ENCODE measurements around the gene NTN4.
"Not testable (repeated sequence)": the region's sequence is repeated elsewhere in the genome, so short reads cannot be mapped to it uniquely, and the experiment has no call there.

Gene NTN4

DNA sequence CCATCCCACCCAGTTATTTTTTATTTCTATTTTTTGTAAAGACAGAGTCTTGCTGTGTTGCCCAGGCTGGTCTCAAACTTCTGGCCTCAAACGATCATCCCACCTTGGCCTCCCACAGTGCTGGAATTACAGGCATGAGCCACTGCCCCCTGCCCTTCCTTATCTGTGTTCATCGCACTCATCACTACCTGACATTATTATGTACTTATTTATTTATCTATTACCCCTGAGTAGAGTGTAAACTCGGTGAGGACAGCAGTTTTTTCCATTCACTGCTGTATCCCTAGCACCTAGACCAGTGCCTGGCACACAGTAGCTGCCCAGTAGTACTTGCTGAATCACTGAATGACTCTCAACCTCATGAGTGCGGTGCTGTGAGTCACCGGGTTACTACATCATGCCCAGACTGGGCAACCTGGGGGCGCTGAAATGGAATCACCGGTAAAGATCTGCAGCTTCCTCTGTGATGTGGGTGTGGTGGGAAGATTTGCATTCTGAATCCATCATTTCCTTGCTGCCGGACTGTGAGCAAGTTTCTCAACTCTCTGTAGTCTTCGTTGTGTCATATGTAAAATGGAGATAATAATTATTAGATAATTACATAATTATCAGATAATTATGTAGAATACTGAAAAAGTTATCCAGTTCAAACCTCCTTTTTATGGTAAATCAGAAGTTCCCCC lies 157.4 kb downstream of the NTN4 start:
- no peak overlapping the region for H3K4me3 ChIP-seq (ENCODE audit: low read length)
- no peak for TF ChIP-seq ZNF274 (IDR thresholded peaks at IDR 0.05; ENCODE audit: low read depth, low read length)

DNA sequence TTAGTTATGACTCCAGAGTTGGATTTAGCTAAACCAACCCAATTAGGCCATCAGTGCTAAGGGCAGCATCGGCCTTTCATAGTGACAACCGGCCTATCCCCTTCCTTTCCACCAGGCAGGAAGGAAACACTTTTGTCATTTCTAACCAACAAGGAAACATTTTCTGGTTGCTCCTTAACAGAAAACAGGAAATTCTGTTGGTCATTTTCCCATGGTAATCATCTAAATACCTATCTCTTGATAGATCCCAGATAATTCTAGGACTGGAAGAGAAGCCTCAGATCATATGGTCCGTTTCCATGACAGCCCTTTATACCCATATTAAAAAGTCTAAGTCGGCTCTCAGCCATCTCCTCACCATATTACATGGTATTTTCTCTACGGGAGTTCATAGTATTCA lies 160.1 kb downstream of the NTN4 start:
- TF ChIP-seq ZNF274 (IDR thresholded peaks at IDR 0.05; ENCODE audit: low read depth, low read length) = no peak
- H3K4me3 ChIP-seq (ENCODE audit: low read length) = no peak overlapping the region

DNA sequence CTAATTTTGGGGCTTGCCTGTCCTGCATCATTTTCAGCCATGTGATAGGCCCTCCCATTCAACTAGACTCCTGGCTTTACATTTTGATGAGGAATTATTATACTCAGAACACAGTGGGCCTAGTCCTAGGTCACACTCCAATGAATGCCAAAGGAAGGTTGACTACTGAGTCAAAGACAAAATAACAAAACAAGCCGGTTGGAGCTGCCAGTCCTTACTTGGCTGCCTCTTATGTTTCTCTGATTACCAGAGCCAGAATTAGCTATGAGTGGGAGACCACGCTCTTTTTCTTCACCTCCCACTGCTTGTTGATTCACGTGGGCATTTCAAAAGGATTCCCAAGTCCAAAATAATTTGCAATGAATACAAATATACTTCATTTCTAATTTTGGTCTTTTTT lies 161.2 kb downstream of the NTN4 start:
- H3K4me3 ChIP-seq (ENCODE audit: low read length) = no peak overlapping the region
- TF ChIP-seq ZNF274 (IDR thresholded peaks at IDR 0.05; ENCODE audit: low read depth, low read length) = no peak

DNA sequence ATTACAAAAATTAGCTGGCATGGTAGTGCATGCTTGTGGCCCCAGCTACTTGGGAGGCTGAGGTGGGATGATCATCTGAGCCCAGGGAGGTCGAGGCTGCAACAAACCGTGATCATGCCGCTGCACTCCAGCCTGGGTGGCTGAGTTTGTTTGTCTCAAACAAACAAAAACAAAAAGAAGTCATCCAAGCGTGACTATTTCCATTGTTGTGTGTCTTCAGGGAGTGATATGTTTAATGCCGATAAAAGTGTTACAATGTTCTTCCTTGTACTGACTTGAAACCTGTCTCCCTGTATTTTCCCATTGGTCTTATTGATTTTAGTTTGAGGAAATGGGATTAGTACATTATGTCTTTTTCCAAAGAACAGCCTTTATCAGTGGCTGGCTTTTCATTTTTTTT lies 163.7 kb downstream of the NTN4 start:
- no peak overlapping the region for H3K4me3 ChIP-seq (ENCODE audit: low read length)
- no peak for TF ChIP-seq ZNF274 (IDR thresholded peaks at IDR 0.05; ENCODE audit: low read depth, low read length)

DNA sequence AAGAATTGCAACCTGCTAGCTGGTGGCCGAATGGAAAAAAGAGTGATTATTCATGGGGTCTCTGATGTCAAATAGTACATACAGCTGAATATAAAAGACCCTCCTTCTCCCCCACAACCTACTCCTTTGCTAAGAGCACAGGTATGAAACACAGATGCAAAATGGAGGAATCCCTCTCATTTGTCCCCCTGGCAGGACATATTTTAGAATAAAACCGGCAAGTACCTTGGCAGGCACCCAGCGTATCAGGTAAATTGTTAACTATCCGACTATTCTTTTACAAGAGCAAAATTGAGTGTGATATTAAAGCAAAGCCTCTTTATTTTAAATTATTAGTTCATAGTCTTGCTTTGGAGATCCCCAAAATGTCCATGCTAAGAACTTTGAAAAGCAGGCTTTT lies 165.6 kb downstream of the NTN4 start:
- TF ChIP-seq ZNF274 (IDR thresholded peaks at IDR 0.05; ENCODE audit: low read depth, low read length) = no peak
- H3K4me3 ChIP-seq (ENCODE audit: low read length) = no peak overlapping the region

DNA sequence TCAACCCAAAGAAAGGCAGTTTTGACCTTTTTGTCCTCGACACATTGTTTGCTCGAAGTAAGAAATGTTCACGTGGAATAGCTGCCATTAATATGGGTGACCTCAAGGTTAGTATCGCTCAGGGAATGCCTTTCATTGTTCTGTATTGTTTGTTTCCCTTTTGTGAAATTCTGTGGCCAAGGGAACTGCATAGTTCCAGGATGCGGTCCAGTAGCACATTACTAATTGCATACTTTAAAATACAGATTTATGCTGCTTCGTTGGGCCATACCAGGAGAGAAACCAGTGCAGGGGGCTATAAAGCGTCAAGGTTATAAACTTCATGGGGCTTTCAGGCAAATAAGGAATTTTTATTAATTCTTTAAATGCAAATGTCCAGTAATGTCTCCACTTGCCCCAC lies 166.0 kb downstream of the NTN4 start:
- TF ChIP-seq ZNF274 (IDR thresholded peaks at IDR 0.05; ENCODE audit: low read depth, low read length) = no peak
- H3K4me3 ChIP-seq (ENCODE audit: low read length) = no peak overlapping the region

DNA sequence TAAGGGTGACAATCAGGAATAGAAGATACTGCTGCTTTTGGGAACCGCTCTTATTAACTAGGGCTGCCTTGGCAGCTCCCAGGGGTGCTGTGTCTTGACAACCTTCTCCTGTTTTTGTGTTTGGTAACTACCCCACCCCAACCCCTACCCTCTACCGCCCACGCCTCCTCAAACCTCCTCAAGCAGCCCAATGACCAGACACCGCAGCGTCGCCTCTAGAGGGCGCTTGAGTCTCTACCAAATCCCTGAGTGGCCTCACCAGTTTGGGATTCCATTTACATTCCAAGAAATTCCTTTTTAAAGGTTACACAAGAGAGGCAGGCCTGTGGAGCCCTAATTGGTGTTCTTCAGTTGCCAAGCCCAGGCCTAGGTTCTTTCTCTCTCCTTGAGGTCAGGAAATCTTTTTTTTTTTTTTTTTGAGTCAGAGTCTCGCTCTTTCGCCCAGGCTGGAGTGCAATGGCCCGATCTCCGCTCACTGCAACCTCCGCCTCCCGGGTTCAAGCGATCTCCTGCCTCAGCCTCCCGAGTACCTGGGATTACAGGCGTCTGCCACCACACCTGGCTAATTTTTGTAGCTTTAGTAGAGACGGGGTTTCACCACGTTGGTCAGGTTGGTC lies 166.9 kb downstream of the NTN4 start:
- no peak overlapping the region for H3K4me3 ChIP-seq (ENCODE audit: low read length)
- TF ChIP-seq ZNF274 (IDR thresholded peaks at IDR 0.05; ENCODE audit: low read depth, low read length) = no peak

DNA sequence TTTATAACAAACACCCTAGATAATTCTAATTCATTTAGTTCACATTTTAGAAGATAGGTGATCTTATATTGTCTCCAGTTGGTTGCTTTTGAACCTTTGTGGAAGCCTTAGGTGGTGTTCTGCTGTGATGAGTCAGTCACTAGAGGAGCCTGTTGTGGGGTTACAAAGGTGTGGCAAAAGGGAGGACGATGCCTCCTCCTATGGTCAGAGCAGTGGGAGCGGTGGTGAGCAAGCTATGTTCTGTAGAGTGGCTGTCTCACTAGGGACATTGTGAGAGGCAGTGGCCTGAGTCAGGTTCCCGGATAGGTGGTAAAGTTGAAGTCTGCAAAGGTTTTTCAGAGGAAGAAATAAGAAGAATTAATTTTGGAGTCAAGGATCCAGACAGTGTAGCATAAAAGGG lies 167.7 kb downstream of the NTN4 start:
- TF ChIP-seq ZNF274 (IDR thresholded peaks at IDR 0.05; ENCODE audit: low read depth, low read length) = no peak
- H3K4me3 ChIP-seq (ENCODE audit: low read length) = no peak overlapping the region

DNA sequence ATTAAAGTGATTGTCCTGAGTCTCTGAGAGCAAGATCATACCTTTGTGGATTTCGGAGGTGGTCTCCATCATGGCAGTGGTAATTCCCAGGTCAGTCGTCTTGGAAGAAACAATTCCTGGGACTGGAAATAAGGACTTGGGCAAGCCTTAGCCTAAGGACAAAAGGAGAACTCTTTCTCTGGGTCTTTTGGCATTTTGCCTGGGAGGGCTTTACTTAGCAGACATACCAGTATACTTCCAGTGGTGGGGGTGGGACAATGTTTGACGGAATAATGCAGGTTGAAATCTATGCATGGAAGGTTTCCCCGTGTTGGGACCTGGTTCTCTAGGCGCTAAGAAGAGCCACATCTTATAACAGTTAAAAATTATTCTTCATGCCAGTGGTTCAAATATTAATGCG lies 168.8 kb downstream of the NTN4 start:
- H3K4me3 ChIP-seq (ENCODE audit: low read length) = no peak overlapping the region
- no peak for TF ChIP-seq ZNF274 (IDR thresholded peaks at IDR 0.05; ENCODE audit: low read depth, low read length)

DNA sequence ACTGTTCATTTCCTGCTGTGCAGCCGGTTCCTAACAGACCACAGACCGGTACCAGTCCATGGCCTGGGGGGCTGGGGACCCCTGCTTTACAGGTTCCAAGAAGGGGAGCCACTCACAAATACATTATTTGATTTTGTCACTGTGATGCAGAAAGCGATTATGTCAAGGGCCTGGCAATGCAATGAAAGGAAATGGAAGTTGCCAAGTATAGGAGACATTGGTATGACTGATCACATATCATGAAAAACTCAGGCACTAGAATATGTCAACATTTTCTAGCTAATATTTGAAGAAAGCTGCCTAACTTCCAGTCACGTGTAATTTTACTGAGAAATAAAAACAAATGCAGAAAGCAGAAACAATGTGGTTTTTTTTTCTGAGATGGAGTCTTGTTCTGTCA lies 170.4 kb downstream of the NTN4 start:
- no peak for TF ChIP-seq ZNF274 (IDR thresholded peaks at IDR 0.05; ENCODE audit: low read depth, low read length)
- no peak overlapping the region for H3K4me3 ChIP-seq (ENCODE audit: low read length)

DNA sequence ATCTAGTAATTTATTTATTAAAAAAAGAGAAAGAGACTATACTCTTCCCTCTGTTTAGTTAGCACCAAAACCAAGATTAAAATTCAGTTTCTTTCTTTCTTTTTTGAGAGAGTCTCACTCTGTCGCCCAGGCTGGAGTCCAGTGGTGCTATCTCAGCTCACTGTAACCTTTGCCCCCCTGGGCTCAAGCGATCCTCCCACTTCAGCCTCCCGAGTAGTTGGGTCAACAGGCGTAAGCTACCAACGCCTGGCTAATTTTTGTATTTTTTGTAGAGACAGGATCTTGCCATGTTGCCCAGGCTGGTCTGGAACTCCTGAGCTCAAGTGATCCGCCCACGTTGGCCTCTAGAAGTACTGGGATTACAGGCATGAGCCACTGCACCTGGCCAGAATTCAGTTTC lies 174.1 kb downstream of the NTN4 start:
- not testable (repeated sequence) for H3K4me3 ChIP-seq (ENCODE audit: low read length)

DNA sequence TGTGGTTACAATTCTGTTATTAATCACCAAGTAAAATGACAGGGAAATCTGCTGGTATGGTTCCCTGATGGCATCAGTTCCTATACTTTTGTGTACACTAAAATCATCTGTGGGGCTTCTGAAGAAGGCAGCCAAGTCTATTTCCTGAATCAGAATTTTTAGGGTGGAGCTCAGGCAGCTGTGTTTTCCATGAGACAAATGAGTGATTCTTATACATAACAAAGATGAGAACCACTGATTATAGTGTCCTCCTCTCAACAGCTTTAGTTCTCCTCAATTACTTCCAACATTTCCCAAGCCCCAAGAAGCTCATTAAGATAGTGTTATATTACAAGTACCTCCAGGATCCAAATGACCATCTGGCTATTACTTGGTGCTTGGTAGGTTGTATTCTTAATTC lies 174.8 kb downstream of the NTN4 start:
- TF ChIP-seq ZNF274 (IDR thresholded peaks at IDR 0.05; ENCODE audit: low read depth, low read length) = no peak
- H3K4me3 ChIP-seq (ENCODE audit: low read length) = no peak overlapping the region

DNA sequence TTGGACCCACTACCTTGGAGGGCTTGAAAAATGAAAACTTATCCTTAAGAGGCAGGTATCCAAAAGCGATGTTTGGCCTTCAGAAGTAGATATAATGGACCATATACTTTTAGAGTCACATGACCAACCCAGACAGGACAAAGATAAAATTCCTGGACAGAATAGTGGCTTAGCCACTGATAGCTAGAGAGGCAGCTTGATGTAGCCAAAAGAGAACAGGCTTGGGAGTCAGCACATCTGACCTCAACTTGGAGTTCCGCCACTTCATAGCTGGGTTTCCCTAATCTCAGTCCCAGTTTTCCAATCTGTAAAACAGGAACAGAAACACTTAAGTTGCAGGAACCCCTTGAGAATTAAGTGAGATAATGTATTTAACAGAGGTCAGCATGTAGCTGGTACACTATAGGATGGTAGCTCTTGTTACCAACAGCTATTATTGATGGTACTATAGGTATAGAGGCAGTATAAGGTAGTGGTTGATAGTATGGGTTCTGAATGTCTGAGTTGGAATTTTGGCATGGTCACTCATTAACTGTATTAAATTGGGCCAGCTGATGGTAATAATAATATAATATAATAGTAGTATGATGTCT lies 176.1 kb downstream of the NTN4 start:
- no peak for TF ChIP-seq ZNF274 (IDR thresholded peaks at IDR 0.05; ENCODE audit: low read depth, low read length)
- H3K4me3 ChIP-seq (ENCODE audit: low read length) = no peak overlapping the region

DNA sequence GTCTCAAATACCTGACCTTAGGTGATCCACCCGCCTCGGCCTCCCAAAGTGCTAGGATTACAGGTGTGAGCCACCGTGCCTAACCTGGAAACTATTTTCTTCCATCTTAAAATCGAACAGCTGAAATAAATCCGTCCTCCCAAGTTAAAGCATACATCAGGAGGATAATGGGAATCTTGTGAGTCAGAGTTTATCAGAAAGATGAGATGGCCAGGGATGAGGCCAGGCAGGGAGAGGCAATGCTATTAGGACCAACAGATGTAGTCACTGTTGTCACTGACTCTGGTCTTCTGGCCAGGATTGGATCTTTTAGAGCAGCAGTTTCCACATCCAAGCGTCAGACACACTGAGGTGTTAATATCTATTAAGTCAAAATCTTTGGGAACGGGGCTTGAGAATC lies 177.5 kb downstream of the NTN4 start:
- no peak overlapping the region for H3K4me3 ChIP-seq (ENCODE audit: low read length)
- TF ChIP-seq ZNF274 (IDR thresholded peaks at IDR 0.05; ENCODE audit: low read depth, low read length) = no peak

DNA sequence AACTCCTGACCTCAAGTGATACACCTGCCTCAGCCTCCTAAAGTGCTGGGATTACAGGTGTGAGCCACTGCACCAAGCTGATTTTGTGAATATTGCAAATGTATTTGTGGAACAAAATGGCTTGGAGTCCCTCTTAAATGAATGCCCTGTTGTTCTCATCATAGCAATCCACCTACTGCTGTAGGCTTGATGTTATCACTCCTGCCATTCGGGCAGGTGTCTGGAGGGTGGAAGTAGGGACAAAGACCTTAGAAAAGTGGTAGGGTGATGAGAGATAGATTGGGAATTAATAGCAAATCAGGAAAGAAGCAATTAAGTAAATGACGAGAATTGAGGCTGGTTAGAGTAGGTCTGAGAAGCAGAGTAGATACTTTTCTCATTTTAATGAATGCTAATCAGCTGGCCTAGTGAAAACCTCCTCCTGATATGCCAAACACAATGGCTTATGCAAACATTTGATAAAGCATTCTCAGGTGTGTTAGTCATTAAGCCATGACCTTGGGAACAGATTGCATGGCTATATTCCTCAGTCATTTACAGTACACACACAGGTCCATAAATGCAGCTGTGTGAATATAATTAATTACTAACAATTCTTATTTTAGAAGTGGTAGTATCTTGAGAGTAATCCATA lies 178.8 kb downstream of the NTN4 start:
- TF ChIP-seq ZNF274 (IDR thresholded peaks at IDR 0.05; ENCODE audit: low read depth, low read length) = no peak
- H3K4me3 ChIP-seq (ENCODE audit: low read length) = no peak overlapping the region

Measured in GM08714 (cell line).